Measurements from ENCODE around the gene TCOF1. TPM values are rescaled to one million over a fixed set of nuclear protein-coding genes. Genes with fewer than 3 reads are reported as not detected.

TCOF1 gene
- total and polyA plus RNA-seq, 2 of the 8 experiments (the other 6 are each of a cell fraction or from before 2014, with no cell fraction given), result 35.9 to 170 TPM

DNA sequence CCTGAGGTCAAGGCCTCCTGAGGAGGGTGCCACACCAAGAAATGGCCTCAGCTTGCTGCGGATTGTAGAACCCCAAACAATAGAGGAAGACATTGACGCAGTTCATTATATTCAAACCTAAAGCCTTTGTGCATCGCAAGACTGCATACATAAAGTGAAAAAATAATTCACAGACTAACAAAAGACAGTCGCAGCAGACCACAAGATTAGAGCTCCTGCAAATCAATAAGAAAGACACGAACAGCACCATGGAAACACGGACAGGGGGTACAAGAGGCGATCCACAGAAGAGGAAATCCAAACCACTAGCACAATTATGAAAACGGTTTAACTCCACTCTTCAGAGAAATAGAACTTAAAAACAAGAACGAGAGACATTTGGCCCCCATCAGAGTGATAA, 10.0 kb upstream of the TCOF1 start:
- H2BK5ac ChIP-seq (ENCODE audit: low read depth, low read length), result no peak overlapping the region
- CTCF ChIA-PET (ENCODE audit: partially characterized antibody), result interaction anchor here (0.7 to 9.1 kb wide), 5 partner anchors 14 to 233 kb away, joined by 3 to 126 read pairs (median 4); partner anchors contain the start of gene ARSI
- no peak overlapping the region for H2BK12ac ChIP-seq (ENCODE audit: low read depth, low read length)
- no peak overlapping the region for H2AFZ ChIP-seq (ENCODE audit: low read length)
- 89% methylated on average over 9 of the region's 9 CpGs; no CpG with 5 or more reads in 1 of the 2 experiments for WGBS, 2 experiments (ENCODE audit: extremely low coverage in 1 of 2, insufficient coverage in 1 of 2, insufficient read length in 1 of 2, insufficient replicate concordance in 2 of 2, low coverage in 1 of 2, low lambda C conversion rate in 2 of 2, missing lambda C conversion rate in 1 of 2)
- H3K4me1 ChIP-seq (replicated peaks in 1 of 4; ENCODE audit: control insufficient read depth in 3 of 4, insufficient read depth in 4 of 4, low read length in 3 of 4), result peaks cover 0 to 6% (median 0%) of the 10 kb centered on the region in 4 experiments; a peak in 4 of 7 replicates
- H3K56ac ChIP-seq (replicated peaks; ENCODE audit: insufficient read length, low read depth, low read length), result no peak overlapping the region
- no peak overlapping the region for H3K4ac ChIP-seq (replicated peaks; ENCODE audit: insufficient read length, low read depth, low read length)
- no peak overlapping the region for H3K23ac ChIP-seq (ENCODE audit: insufficient read length)
- no peak overlapping the region for H4K5ac ChIP-seq (ENCODE audit: insufficient read length, low read depth, low read length)
- no peaks in the 10 kb centered on the region for H3K9me3 ChIP-seq (ENCODE audit: insufficient read depth in 2 of 2, low read depth in 1 of 2, low read length in 1 of 2)
- no peak overlapping the region for H3K27ac ChIP-seq (ENCODE audit: low read depth, low read length)
- POLR2A ChIA-PET (ENCODE audit: partially characterized antibody), result interaction anchor here (1.3 kb wide), 1 partner anchor 11 kb away, joined by 6 read pairs; the partner anchor contains the start of gene TCOF1
- no peak overlapping the region for H4K8ac ChIP-seq (ENCODE audit: extremely low read depth, insufficient read depth, low read length)
- H3K18ac ChIP-seq (ENCODE audit: extremely low read depth, low read length), result no peak overlapping the region
- H4K91ac ChIP-seq (replicated peaks; ENCODE audit: insufficient read length, low read length), result no peak overlapping the region
- H3K4me2 ChIP-seq (ENCODE audit: insufficient read depth in 1 of 2, low read depth in 2 of 2, low read length in 2 of 2), result no peak overlapping the region
- FAIRE-seq (no peak), DNase-seq (ENCODE audit: low read depth in 1 of 2, low spot score in 2 of 2) (no peak)
- H2BK20ac ChIP-seq (ENCODE audit: low read length), result no peak overlapping the region
- H3K36me3 ChIP-seq (ENCODE audit: control insufficient read depth in 2 of 4, insufficient read depth in 4 of 4, low read length in 3 of 4), result no peaks in the 10 kb centered on the region
- H3K79me1 ChIP-seq (ENCODE audit: low read depth, low read length), result no peaks in the 10 kb centered on the region
- H3K23me2 ChIP-seq (ENCODE audit: low read depth, low read length), result no peaks in the 10 kb centered on the region
- no peaks in the 10 kb centered on the region for H4K20me1 ChIP-seq (replicated peaks in 1 of 2; ENCODE audit: control insufficient read depth in 1 of 2, insufficient read depth in 2 of 2, low read length in 2 of 2)
- no peaks in the 10 kb centered on the region for H3K79me2 ChIP-seq (ENCODE audit: control insufficient read depth in 1 of 2, insufficient read depth in 2 of 2, low read length in 2 of 2)
- H3K9ac ChIP-seq (replicated peaks in 1 of 4; ENCODE audit: extremely low read depth in 1 of 4, low read depth in 3 of 4, low read length in 3 of 4), result no peak overlapping the region
- no peaks in the 10 kb centered on the region for H3K27me3 ChIP-seq (replicated peaks in 1 of 4; ENCODE audit: control insufficient read depth in 3 of 4, extremely low read depth in 1 of 4, insufficient read depth in 3 of 4, low read length in 3 of 4)
- H2BK15ac ChIP-seq (ENCODE audit: low read length), result no peak overlapping the region
- H2AK5ac ChIP-seq (ENCODE audit: low read depth, low read length), result no peak overlapping the region
- H2BK120ac ChIP-seq (replicated peaks; ENCODE audit: low read depth, low read length), result no peak overlapping the region
- no peak overlapping the region for H3K4me3 ChIP-seq (ENCODE audit: extremely low read depth in 1 of 4, insufficient read depth in 2 of 4, low read depth in 3 of 4, low read length in 4 of 4)
- no peak for TF ChIP-seq EP300 (IDR thresholded peaks at IDR 0.05; ENCODE audit: borderline replicate concordance in 1 of 2, low read depth in 2 of 2, low read length in 2 of 2)
- H3K14ac ChIP-seq (ENCODE audit: insufficient read length), result no peak overlapping the region
